Medulla oblongata (tissue), 1 donor: ENCODE data around the gene TAP2.

ENCODE experiments used
- DNase-seq: peaks from one replicate; pipeline ENCODE4 v3.0.0-alpha.2; 2015; ENCODE audit errors: extremely low spot score

TAP2 gene

DNA sequence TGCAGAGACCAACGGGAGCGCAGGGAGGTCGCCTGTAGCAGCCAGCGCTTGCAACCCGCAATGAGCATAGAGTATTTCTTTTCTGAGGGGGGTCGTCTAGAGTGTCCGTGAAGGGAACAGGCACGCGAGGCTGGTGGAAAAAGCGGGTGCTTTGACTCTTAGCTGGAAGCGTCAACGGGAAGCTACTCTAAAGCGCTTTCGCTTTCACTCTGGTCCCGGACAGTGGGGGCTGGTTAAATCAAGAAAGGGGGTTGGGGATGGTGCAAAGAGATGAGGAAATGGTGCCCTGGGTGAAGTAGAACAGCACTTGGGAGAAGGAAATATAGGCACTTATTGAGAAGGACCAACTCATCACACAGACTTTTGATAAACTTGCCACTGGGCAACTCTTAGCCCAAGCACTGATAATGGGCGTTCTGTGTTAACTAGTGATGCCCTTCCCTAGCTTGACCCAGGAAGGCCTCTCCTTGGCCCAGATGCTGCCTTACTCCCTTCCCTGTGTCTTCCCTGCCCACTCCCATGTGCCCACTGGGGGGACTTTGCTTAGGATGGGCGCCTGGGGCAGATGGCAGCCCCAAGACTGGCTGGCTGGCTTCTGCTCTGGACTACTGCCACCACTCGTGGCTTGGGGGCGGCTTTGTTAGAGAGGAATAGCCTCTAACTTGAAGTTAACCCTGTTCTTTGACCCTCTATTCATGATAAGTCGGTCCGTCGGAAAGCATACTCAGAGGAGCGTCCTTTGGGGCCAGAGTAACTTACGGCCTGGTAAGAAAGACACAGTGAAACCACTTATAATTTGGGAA, 16.0 kb upstream of the TAP2 start:
- peak; percentile 84 for DNase-seq

DNA sequence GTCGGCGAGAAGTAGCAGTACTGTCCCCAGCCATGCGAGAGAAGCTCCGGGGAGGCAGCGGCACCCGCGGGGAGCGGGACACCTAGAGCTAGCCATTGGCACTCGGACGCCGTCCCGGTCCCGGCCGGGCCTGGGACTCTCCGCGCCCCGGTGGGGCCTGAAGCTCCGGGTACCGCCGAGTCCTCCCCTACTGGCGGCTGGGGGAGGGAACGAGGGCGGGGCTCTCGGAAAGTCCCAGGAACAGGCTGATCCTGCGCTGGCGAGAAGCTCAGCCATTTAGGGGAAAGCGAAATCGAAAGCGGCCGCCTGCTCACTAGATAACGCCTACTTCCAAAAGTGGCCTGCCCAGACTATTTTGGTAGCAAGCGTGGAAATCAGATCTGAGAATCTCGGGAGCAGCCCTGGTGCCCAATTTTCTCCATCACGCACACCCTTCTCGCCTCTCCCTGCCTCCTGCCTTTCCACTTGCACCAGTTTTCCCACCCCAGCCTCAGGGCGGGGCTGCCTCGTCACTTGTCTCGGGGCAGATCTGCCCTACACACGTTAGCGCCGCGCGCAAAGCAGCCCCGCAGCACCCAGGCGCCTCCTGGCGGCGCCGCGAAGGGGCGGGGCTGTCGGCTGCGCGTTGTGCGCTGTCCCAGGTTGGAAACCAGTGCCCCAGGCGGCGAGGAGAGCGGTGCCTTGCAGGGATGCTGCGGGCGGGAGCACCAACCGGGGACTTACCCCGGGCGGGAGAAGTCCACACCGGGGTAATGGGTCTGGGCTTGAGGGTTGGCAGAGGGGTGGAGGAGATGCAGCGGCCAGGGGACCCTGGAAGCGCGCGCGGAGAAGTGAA, 15.2 kb upstream of the TAP2 start, which contains the start of the genes PSMB9 and TAP1:
Gene PSMB9 (plus strand): TSS at position 652 of the 835 bp plus-strand sequence. CDS start 38 bp downstream, at position 690.
Gene TAP1 (minus strand): TSS at position 164 of the 835 bp plus-strand sequence. CDS start 68 bp downstream, at position 96.
- peak; percentile 98 for DNase-seq

DNA sequence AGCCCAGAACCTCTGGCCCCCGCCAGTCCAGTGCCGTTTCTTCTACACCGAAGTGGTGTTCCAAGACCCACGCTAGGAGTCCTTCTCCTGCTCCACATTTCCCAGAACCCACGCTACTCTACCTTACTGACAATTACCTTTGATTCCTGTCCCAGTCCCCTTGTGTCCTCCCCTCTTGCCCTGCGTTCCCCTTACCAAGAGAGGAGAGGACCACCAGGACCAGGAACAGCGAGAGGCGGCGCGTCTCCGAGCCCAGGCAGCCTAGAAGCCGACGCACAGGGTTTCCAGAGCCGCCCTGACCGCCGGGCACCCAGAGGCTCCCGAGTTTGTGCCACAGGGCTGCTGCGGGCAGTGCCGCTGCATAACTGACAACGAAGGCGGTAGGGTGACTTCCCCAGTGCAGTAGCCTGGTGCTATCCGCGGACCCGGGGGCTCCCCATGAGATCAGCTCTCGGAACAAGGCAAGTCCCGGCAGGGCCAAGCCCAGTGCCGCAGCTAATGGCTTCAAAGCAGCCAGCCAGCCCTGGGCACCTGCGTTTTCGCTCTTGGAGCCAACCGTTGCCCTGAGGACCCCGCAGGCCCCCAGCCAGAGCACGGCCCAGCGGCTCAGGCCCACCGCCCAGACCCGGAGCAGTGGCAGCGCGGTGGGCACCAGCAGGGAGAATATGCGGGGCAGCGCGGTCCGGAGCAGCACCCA, 14.5 kb upstream of the TAP2 start:
- DNase-seq = peak; percentile 44

DNA sequence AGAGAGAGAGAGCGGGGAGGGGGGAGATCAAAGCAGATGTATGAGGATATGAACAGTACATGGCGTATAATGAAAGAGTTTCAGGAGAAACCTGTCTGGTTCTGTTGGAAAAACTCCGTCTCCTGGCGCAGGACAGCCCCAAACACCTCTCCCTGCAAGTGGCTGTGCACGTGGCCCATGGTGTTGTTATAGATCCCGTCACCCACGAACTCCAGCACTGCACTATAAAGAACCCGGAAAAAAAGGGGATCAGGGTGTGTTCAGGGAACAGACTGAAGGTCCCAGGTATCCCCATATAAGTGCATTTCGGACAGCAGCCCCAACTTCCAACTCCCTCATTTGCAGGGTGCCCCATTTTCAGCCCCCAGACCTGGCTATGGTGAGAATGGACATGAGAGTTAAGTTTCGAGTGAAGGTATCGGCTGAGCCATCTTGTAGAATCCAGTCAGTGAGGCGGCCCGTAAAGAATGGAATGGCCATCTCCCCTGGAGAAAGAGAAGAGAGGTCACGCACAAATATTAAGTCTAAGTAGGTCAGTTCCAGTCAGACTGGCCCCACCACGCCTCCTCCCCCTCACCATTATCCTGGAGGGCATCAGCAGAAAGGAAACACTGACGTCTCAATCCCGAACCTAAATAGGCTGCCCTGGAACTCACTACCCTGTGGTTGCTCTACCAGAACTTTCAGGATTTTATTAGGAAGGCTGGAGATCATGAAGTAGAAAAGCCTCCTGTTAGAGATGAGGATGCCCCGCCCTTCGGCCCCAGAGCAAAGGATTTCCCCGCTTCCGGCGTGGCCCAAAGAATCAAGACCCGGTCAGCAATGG, 13.7 kb upstream of the TAP2 start:
- DNase-seq = peak; percentile 39

DNA sequence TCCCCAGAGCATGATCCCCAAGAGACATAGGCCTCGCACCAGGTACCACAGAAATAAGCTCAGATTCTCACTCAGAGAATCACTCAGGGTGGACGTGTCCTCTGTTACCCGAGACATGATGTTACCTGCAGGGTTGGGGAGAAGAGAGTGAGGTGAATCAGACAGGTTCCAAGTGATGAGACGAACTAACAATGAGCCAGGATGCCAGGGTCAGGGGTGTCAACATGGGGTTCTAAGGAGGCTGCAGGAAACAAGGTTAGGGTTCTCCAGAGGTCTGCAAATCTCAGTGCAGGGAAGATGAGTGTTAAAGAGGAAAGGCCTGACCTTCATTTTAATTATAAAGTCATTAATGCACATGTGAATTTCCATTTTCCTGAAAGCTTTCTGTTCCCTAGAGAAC, 12.5 kb upstream of the TAP2 start:
- no peak for DNase-seq

DNA sequence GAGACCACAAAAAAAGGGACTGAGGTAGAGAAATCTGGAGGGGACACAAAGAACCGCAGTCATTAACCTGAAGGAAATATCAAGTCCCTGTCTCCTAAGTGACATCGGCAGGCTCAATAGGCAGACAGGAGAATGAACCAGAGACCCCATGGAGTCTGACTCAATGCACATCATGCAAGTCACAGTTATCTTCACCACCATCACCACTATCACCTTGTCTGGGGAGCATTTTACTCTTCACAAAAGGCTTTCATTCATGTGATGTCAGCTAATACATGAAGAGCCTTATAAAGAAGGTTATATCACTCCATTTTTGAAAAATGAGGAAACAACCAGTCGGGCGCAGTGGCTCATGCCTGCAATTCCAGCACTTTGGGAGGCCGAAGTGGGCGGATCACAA, 10.6 kb upstream of the TAP2 start:
- DNase-seq = no peak

DNA sequence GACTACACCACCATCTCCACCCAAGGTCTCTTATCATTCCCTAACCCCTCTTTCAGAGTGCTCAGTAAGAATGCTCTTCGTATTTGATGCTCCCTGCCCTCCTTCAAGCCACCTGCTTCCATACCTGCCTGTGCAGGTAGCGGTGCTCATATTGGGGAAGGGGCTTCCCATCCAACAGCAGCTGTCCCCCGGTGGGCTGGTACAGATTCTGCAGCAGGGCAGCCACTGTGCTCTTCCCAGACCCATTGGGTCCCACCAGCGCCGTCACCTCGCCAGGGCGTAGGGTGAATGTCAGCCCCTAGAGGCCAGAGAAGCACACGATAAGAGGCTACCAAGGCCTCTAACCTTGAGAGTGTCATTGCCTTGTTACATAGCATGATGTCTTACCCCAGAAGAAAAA, 9.3 kb upstream of the TAP2 start:
- no peak for DNase-seq

DNA sequence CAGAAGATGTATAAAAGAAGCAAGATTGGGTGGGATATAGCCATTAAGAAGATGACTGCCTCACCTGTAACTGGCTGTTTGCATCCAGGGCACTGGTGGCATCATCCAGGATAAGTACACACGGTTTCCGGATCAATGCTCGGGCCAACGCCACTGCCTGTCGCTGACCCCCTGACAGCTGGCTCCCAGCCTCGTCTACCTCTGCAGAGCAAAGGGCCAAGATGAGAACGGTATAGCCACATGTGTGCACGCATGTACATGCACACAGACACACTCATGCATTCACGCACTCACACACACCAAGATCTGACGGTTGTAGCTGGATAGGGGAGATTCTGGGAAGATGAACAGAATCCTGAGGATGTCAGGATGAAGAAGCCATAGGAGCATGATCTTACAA, 8.5 kb upstream of the TAP2 start:
- no peak for DNase-seq

DNA sequence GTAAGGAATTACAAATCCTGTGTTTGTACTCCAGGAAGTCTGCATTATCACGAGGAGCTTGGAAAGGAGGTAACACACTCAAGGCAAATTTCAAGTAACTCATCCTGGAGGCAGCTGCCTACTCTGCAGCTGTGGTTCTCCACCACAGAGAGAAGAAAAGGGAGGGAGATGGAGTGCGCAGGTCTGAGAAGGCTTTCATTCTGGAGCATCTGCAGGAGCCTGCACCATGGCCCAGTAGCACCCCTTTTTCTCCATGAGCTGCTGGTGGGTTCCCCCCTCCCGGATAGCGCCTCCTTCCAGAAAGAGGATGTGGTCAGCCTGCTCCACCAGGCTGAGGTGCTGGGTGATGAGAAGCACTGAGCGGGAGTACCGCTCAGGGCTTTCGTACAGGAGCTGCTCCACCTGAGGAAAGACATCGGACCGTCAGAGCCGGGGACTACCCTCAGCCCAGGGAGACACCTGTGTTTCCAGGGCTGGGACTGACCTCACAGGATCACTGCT, 6.9 kb upstream of the TAP2 start:
- peak; percentile 54 for DNase-seq

DNA sequence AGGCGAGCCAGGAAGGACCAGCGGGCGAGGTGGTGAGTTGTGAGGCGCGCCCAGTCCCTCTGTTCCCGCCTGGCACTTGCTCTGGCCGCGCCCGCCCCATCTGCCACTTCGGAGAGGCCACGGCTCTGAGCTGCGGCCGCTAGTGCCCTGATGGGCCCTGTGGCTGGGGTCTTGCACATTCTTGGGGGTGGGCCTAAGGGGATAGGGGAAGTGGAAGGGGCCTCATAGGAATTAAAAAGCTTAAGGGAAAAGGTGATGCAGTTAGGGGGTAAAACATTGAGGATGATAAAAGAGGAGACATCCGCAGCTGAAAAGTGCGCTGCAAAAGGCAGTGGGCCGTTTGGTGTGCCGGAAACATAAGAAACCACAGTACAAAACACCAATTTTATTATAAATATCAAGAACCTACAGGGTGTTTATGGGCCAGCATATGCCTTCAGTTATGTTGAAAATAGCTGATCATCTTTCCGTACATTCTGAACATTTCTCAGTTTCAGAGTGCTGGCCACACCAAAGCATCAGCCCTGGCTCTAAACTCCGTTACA, 6.4 kb upstream of the TAP2 start:
- DNase-seq = no peak

DNA sequence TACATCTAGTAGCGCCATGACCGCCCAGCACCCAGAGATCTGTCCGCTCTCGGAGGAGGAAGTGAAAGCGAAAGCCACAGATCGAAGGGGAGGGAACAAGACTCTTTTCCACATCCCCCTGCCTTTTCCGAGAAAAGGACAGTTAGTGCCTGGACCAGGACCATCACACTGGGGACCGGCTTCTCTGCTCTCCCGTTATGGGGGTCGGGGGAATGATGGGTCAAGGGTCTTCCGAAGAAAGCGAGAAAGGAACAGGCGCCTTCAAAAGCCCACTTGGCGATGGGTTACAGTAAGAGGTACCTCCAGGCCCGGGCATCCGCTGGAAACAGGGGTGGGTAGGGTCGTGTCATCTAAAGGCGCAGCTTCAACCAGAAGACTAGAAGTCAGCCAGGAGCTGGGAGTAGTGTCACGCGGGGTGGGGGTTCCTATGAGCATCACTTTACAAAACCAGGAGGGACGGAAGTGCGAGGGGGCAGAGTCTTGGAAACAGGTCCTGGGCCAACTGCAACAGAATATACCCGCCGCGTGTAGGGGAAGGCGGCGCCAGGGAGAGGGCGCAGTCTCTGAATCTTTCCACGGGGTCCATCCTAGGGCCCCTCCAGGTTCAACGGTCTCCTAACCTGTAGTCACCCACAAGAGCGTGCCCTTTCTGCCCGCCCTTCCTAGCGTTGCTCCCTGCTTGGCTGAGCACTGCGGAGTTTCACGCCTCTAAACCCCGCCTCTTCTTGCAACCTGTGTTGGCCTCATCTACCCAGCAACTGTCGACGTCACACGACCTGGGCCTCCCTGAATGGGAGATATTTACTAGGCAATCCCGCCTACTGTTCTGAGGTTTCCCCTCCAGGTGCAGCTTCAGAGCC, 5.7 kb upstream of the TAP2 start, which contains the start of gene PSMB8:
Gene PSMB8 (minus strand): TSS at position 69 of the 860 bp plus-strand sequence. CDS start 51 bp downstream, at position 18.
- DNase-seq = peak; percentile 98

DNA sequence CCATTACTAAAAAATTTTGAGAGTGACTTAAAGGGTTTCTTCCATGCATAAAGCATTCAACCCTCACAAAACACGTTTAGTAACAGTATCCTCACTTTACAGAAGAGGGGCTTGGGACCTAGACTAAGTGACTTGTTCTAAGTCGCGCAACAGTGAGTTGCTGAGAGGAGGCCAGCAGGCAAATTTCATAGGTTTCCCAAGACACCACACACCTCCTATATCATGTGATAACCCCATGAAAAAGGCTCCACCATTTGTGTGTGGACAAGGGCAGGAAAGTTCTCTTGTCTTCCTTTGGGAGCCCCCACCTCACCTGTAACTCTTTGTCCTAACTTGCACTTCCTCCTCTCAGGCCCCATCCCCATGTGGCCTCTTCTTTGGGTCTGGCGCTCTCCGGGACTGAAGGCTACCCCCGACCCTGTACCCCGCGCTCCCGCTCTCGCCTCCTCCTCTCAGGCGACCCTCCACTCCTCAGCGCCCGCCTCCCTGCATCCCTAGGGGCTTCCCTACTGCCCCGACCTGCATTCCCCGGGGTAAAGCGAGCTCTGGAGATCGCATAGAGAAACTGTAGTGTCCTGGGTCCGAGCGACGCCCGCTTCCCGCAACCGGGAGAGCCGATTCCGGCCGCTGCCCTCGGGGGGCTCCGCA, 4.9 kb upstream of the TAP2 start:
- DNase-seq = peak; percentile 46

DNA sequence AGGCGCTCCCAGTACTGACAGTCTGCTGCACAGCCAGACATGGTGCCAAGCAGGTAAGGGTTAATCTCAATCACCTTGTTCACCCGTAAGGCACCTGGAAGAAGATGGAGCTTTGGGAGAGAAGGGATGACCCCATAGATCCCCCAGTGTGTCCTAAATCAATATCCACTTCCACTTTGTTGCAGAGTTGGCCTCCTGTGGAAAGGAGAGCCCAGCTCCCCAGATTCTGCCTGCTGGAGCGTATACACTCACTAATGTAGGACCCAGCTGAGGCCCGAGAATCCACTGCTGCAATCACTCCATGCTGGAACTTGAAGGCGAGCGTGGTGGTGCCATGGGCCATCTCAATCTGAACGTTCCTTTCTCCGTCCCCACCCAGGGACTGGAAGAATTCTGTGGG, 4.2 kb upstream of the TAP2 start:
- no peak for DNase-seq

DNA sequence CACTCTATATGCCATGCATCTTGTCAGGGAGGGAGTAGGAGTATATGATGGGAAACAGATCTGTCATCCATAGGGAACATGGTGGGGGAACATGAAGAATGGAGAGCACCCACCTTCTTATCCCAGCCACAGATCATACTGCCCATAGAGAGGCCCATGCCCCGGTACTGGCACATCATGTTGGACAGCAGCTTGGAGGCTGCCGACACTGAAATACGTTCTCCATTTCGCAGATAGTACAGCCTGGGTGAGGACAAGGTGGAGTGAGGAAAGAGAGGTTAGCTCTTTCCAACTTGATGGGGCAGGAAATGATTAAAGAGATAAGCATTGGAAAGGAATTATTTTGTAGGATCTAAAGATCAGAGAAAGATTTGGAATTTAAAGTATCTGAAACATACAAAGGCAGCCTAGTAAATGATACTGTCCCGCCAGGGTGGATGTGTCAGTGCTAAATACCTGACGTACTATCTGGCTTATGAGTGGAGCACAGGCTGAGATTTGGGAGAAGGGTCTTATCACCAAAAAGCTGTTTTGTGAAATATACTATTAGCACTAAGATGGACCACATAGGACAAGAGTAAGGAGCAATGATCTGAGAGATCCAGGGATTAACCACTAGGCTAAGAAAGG, 3.6 kb upstream of the TAP2 start:
- DNase-seq = no peak

DNA sequence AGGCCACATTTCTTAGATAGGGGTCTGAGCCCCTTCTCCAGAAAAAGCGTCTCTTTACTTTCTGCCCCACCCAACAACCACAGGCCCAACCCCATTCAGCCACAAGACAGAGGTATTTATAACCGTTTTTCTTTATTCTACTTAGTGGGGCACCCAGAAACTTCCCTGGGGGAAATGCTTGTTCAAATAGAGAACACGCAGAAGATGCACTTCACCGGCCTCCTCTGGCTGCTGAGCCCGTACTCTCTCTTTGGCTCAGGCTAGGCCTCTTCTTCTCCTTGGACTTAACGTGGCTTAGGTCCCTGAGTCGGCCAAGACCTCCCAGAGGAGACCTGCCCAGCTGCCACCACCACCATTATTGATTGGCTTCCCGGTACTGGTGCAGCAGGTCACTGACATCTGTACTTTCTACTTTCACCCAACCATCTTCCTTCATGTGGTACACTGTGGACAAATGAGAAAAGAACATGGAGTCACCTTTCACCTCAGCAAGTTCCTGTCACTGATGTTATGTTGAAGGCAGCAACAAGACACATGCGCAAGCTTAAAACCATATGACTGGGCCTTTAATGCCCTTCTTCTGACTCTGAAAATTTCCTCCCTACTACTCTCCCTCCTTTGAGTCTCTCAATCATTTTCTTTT, 2.2 kb upstream of the TAP2 start:
- no peak for DNase-seq

DNA sequence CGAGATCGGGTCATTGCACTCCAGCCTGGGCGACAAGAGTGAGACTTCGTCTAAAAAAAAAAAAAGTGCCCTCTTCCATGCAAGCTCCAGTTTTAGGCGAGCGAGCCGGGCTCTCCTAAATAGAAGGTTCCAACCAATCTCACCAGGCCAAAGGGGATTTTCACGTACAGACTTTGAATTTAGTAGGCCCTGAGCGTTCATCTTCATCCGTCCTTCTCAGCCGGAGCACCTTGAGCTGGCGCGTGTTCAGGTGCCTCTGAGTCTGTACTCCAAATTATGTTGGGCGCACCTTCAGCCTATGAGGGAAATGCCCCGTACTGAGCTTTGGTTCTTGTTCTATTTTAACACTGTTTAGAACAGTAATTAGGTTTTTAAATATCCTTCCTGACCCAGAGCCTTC, 817 bp upstream of the TAP2 start:
- DNase-seq = no peak

DNA sequence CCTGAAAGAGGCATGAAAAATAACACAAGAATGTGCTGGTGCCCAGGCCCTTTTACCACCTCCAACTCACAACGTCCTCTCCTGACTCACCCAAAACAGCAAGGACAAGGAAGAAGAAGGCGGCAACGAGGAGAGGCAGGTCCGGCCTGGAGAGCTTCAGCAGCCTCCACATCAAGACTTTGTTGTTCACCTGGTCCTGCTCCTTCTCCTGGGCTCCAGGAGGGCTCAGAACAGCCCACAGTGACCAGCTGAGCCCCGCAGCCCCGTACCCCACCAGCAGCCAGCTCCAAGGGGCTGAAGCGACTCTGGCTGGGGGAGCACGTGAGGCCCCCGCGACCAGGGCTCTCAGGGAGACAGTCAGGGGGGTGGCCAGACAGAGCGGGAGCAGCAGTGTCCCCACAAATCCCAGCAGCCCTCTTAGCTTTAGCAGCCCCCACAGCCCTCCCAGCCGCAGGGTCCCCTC, 857 bp downstream of the TAP2 start:
- DNase-seq = no peak

DNA sequence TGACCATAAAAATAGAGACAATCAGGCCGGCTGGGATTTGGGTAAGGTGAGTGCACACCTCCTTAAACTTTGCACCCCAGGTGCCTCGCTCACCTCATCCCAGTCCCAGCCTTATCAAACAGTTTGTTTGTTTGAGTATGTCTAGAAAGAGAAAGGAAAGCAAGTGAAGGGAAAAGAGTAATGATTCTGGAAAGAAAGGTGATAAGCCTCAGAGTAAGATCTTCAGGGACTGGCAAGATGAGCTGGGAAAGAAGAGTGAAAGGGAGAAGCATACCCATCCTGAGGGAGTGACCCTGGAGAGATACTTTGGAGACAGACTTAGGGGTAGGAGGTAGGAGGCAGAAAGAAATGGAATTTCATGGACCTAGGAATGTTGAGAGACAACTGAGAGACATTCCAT, 1.7 kb downstream of the TAP2 start:
- DNase-seq = no peak
